Measurements from ENCODE around the gene CYP2J2.
"Not testable (repeated sequence)": the region's sequence is repeated elsewhere in the genome, so short reads cannot be mapped to it uniquely, and the experiment has no call there.

- TF ChIP-seq CTCF (IDR thresholded peaks at IDR 0.05; ENCODE audit: insufficient read depth, low read depth, low read length); EZH2 (IDR thresholded peaks at IDR 0.05; ENCODE audit: insufficient read depth, low read length): not testable (repeated sequence)
Observed at GRCh38 chr1:59855297-59855696, 71.3 kb downstream of the CYP2J2 start.
